Measurements from ENCODE around the gene CFAP69.

- no peak for TF ChIP-seq EP300 (IDR thresholded peaks at IDR 0.05; ENCODE audit: borderline replicate concordance)
- no peak for TF ChIP-seq EGR1 (IDR thresholded peaks at IDR 0.05)
Measured at GRCh38 chr7:90239050-90239449, 5.9 kb upstream of the CFAP69 start.

Data from Ishikawa (cell line).